NK-92 (cell line): ENCODE measurements around the gene CLDN6.

Experiments used
- DNase-seq: peaks from one replicate; lab custom pipeline; 2025; ENCODE audit not compliant: unreplicated experiment; lab: John Stamatoyannopoulos, UW

CLDN6 gene

GRCh38 chr16:2973093-2973492 lies 44.9 kb downstream of the CLDN6 start:
- DNase-seq, result no peak

GRCh38 chr16:2971985-2972784 lies 45.8 kb downstream of the CLDN6 start:
- no peak for DNase-seq

GRCh38 chr16:2971134-2971984 lies 46.6 kb downstream of the CLDN6 start:
- no peak for DNase-seq

- no peak for DNase-seq
Observed at GRCh38 chr16:2970563-2970962, 47.4 kb downstream of the CLDN6 start.

GRCh38 chr16:2969545-2970521 lies 48.1 kb downstream of the CLDN6 start:
- no peak for DNase-seq

GRCh38 chr16:2968738-2969544 lies 49.0 kb downstream of the CLDN6 start, which contains the start of gene PAQR4:
PAQR4 (plus strand) TSS chr16:2969348; CDS start chr16:2969675, 327 bp downstream.
- no peak for DNase-seq

GRCh38 chr16:2968368-2968737 lies 49.6 kb downstream of the CLDN6 start:
- no peak for DNase-seq

- DNase-seq, result no peak
Observed at GRCh38 chr16:2967721-2968161, 50.2 kb downstream of the CLDN6 start.

- DNase-seq, result no peak
Observed at GRCh38 chr16:2967211-2967631, 50.8 kb downstream of the CLDN6 start.

- DNase-seq, result no peak
Observed at GRCh38 chr16:2966808-2967191, 51.2 kb downstream of the CLDN6 start.

- no peak for DNase-seq
Observed at GRCh38 chr16:2966043-2966807, 51.8 kb downstream of the CLDN6 start.
